GM19099 (cell line): Measurements from ENCODE around the gene AUTS2.

Experiments used
- POLR2A ChIP-seq: IDR thresholded peaks from 3 replicates; pipeline ENCODE4 v1.6.1; 2011; ENCODE audit warnings: low read depth; ENCODE audit not compliant: insufficient read length; ENCODE audit errors: extremely low read depth

Gene AUTS2

DNA sequence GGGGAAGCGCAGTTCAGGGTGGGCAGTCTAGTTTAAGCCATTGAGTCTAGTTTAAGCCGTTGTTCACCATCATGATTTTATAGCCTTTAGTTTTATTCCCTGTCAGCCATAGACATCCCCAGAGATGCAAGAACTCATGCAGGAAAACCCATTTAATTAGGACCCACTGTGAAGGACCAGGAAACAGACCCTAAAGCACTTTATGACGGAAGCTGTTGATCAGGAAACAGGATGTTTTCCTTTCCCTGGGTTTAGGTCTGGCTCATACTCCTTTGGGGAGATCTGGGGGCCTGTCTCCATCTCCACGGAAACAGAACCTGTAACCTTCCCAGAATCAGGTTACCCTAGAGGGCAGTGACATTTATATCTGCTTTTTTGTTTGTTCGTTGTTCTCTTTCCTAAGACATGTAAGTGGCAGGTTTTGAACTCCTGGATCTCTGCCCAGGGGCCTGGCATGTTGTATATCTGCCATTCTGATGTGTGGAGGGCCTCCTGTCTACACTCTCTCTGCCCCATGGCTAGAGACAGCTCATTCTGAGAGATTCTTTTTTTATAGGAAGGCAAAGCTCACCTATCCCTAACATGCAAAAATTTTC lies 876.5 kb downstream of the AUTS2 start:
- no peak for TF ChIP-seq POLR2A

DNA sequence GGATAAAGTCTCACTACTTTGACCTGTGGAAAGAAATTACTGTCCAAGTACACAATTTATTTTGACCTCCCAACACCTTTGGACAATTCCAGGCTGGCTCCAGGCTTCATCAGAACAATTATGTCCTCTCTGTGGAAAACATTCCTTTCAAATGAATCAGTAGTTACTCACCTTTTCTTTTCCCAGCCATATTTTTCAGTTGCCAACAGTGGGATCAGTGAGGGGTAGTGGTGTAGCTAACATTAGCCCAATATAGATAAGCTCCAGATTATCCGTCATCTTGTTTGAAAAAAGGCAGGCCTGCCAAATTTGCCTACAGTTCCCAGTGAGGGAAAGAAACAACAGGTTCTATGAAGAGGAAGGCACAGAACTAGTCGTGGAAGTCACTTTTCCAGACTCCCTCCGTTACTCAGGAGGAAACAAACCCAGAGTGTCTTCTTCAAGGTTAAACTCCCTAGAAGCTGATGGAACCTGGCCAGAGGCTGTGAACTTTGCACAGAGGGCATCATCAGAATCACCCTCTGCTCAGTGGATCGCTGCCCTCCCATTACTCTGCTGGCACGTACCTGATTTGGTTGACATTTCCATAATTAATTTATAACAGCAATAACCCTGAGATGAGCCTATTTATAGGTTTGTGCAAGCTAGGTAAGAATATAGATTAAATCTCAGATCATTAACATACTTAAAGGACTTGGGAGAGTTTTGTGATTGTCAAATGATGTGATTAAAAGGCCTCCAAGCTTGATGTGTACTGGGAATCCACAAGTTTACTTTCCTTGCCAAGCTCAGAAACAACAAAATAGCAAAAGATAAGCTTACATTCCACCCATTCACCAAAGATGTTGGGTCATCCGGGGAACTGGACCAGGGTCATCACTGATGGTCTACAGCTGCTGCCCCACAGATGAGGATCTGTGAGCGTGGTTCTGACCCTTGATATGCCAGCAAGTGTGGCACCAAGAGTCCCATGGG lies 879.0 kb downstream of the AUTS2 start:
- TF ChIP-seq POLR2A = no peak

DNA sequence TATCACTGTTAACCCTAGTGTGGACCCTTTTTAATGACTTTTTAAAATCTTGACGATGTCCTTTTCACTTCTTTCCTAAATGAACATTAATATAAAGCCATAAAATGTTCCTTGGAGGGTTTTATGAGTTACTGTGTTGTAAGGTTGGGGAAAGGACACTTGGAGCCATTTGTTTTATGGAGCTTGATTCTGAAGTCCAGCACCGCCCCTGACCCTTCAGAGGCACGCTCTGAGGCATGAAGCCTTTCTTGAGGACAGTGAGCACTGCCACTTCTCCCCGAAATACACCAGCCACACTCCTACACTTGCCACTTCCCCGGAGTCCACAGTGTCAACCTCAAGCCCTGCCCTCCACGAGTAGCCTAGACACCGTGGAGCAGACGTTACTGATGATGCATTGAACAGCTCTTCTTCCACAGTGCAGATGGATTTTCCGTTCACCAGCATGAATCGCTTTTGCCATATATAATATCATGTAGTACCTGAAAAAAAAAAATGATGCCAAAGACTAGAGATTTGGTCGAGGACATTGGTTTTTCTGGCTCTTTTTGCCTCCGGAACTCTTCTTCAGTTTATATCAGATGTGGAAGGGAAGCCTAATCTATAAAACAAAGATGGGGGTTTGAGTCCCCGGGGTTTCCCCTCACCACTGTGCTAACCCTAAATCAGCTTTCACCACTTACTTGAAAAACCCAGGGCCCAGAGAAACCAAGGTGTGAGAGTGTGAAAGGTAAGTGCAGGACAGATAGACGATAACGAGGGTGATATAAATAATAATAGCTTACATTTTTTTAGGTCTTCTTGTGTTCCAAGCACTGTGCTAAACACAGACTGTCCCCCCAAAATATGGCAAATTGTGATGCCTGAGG lies 881.1 kb downstream of the AUTS2 start:
- TF ChIP-seq POLR2A = no peak

DNA sequence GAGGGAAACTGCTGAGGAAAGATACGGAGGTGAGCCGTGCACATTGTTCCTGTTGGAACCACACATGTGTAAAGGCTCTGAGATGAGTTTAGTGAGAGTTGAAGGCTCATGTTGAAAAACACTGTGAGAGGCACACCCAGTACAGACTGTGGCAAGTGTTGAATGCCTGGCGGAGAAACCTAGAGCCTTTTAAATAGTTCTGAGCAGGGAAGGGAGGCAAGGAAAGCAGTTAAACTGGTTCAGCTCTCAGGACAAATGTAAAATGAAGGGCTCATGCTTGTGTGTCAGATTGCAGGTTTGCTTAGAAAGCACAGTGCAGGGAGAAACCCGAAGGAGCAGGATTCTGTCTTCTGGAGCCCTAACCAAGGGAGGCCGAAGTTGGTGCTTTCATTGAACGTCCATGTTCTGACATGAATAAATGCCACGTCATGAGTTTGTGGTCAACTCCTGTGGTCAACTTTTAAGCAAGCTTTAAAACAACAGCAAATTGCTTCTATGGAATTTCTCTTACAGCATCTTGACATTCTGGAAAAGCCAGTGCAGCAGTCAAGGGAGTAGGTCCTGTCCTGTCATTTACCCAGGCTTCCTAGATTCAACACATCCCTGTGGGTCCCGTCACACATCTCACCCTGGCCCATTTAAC lies 882.8 kb downstream of the AUTS2 start:
- TF ChIP-seq POLR2A = no peak

DNA sequence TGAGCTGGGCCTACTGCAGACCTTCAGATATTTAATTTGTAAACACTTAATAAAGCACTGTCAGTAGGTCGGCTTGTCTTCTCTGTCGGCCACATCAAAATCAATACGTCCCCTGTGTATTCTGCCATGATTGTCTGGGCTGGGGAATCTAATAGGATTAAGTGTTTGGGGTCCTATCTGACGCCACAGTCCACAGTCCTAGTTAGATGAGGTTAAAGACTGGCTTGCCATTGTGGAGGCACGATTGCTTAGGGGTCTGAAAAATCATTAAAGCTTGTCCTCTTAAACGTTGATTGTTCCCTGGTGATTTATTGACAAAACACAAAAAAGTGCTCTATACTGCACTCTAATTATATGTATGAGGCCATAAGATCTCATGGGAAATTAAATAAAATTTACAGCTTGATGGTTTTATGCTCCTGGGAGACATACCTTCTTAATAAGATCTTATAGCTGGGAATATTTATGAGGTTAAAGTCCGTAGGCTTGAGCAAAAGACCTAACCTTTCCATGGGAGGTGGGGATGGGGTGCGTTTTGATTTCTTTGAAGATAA lies 883.4 kb downstream of the AUTS2 start:
- no peak for TF ChIP-seq POLR2A

DNA sequence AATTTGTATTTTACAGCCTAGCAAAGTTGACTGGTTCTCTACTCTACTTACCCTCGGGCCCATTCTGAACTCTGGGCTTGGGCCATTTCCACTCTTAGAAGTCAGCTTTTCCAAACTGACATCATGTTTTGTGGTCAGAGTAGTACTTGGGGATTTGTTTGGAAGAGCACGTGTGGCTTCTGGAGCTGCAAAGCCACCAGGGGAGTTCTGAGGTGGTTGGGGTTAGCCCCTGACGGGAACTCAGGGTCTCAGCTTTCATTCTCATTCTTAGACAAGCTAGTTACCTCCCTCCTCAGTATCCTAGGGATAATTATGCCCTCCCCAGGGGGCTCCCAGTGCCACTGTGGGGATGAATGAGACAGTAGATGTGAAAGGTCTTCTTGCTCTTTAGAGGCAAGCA lies 886.0 kb downstream of the AUTS2 start:
- no peak for TF ChIP-seq POLR2A

DNA sequence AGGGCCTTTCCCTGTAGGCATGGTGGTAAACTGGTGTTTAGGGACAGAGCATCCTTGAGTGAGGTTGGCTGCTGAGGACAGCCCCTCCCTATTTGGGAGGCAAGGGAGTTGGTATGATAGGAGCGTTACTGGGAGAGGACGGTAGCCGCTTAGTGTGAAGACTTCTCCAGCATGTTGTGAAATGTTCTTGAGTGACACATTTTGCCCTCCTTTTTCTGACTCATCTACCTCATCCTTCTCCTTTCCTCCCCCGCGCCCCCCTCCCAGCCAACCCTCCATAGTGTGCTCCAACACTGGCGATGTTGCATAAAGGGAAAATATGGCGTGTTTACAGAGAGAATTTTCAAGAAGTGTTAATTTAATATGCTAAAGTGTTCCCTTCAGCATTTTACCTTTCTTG lies 888.7 kb downstream of the AUTS2 start:
- TF ChIP-seq POLR2A = no peak

DNA sequence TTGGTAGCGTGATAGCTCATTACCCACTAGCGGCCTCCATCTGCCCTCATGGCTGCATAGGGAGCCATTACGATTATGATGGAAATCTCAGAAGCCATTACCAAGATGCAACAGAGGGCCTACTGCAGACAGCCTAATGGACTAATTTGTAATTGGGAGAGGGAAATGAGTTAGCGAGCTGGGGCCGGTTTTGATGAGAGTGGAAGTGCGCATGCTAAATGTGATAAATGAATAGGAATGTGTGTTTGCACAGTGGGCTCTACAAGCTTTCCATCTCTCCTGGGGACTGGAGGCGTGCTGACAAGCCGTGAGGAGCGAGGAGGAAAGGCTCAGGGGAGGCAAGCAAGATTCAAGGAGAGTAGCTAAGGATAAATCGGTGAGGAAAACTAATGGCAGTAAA lies 889.2 kb downstream of the AUTS2 start:
- no peak for TF ChIP-seq POLR2A

DNA sequence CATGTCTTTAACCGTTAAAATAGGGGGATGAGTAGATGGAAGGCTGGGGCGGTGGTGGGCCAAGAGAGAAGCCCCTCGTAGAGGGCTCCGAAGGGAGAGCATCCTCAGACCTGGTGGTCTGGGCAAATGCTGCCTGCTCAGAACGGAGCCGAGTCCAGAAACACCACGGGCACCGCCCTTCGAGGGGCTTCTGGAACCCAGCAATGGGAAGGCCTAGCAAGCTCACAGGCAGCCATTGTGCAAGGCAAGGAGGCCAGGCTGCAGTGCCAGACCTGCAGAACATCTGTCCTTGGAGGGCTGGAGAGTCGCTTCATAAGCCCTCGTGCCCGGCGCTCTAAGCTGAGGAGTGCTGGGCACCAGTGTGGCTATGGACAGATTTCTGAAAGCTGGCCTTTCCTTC lies 889.6 kb downstream of the AUTS2 start:
- TF ChIP-seq POLR2A = no peak

DNA sequence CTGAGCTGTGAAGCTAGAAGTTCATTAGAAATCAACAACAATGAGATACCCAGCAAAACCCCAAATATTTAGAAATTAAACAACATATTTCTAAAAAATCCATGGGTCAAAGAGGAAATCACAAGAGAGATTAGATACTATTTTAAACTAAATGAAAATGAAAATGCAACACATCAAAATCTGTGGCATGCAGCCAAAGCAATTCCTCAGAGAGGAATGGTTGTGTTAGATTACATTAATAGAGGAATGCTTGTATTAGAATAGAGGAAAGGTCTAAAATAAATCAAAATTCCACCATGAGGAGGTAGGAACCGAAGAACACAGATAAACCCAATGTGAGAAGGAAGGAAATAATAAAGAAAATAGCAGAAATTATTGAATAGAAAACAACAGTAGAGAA lies 891.5 kb downstream of the AUTS2 start:
- TF ChIP-seq POLR2A = no peak

DNA sequence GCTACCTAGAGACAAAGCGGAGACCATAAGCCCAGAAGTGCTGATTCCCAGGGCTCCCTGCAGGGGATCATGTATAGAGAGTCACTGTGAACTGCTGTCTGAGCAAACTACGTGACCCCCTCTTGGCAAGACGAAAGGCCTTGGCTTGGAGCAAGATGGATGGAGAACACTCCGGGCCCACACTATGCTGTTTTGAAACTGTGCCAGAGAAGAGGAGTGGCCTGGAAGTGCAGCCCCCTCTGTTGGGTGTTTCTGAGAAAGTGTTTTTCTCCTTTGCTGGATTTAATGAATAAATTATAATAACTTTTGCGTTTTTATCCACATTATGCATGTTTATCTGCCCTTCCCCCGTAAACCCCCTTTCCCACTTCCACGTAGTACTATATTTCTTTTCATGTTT lies 894.4 kb downstream of the AUTS2 start:
- no peak for TF ChIP-seq POLR2A

DNA sequence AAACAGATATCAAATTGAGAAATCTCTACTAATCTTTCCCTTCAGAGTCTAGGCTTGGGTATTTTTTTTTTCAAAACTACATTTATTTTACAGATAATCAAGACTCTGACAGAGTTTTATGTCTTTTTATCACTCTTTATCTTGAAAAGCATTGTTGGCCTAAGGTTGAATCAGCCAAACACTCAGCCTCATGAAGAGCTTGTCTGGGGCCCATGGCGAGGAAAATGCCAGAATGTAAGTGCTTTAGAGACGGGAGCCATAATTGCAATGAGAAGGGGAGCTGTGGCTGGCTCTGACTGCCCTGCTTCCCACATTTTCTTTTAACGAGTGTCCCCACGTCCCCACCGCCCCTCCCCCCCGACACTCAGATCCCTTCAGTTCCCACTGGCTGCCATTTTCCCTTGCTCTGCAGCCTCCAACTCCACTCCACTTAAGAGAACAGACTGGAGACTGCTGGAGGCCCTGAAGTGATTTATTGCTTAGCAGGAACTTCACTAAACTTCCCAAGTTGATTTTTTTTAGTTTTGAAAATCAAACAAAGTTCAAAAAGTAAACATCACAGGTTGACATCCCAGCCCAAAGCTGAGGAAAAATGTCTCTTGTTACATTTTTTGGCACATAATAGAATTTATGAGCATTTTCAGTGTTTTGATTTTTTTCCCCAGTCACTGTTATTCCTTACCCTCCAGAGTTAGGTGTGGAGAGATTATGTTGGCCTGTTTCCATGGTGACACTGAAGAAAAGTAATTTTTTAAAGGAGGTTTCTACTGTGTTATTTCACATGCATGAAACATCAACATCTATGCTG lies 896.2 kb downstream of the AUTS2 start:
- no peak for TF ChIP-seq POLR2A

DNA sequence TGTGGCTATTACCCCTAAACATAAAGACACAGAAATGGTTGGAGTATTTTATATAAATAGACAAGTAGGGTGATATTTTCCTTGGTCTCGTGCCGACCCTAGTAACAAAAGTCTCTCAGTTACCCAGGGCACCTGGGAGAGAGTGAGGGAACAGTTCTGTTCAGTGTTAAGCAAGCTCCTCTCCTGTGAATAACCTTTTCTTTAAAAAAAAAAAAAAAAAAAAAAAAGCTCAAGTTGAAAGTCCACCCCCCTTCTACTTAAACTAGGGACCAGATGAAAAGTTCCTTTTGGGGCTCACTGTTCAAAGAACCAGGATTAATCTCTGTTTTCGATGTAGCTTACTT lies 896.7 kb downstream of the AUTS2 start:
- no peak for TF ChIP-seq POLR2A

DNA sequence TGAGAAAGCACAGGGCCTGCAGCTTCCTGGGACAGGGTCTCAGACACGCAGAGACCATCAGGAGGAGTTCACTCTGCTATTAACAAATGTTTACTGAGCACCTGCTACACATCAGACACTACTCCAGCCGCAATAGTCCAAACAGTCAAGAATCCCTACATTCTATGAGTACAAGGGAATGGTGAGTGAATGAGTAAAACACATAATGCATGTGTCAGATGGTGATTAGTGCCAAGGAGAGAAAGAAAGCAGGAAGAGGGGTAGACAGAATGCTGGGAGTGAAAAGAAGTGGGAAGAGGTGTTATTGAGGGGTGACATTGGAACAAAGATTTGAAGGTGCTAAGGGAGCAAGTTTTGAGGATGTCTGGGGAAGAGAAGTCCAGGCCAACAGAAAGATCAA lies 899.5 kb downstream of the AUTS2 start:
- no peak for TF ChIP-seq POLR2A

DNA sequence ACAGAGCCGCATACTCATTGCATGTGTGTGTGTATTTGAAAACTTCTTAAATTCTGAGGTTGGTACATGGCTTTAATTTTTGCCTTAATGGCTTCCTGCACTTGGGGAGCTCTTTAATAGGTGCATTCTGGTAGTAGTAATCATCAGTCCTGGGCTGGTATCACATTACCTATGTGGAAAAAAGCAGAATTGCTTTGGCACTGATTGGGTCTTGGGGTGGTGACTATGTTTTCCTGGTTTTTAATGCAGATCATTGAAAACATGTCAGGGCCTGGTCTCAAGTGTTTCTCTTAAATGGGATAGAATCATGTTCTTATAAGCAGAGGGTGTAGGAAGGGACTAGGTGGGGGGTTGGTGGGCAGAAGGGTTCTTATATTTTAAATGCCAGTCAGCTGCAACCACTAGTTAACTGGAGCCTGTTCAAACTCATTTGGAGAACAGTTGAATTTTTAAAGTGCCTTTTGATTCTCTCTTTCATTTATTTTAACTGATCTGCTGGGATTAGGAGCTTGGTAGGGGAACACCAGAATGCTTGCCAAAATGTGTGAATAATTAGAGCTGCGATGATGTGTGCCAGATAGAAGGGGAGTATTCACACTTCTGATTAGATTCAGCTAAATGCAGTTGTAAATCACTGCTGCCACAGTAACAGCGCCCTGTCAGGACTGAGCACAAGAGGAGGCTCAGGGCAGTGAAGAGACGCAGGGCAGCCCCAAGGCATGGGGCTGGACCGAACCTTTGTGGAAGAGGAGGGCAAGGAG lies 900.1 kb downstream of the AUTS2 start:
- no peak for TF ChIP-seq POLR2A
